NCI-H345 treated with DMSO at 0.1 percent for 48 hours (cell line): Measurements from ENCODE around the gene HTR4.
"Not testable (repeated sequence)": the region's sequence is repeated elsewhere in the genome, so short reads cannot be mapped to it uniquely, and the experiment has no call there.

ENCODE experiments used
- DNase-seq: peaks from one replicate; lab custom pipeline; 2025; ENCODE audit not compliant: unreplicated experiment; lab: John Stamatoyannopoulos, UW

Gene HTR4, protein sequence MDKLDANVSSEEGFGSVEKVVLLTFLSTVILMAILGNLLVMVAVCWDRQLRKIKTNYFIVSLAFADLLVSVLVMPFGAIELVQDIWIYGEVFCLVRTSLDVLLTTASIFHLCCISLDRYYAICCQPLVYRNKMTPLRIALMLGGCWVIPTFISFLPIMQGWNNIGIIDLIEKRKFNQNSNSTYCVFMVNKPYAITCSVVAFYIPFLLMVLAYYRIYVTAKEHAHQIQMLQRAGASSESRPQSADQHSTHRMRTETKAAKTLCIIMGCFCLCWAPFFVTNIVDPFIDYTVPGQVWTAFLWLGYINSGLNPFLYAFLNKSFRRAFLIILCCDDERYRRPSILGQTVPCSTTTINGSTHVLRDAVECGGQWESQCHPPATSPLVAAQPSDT

DNA sequence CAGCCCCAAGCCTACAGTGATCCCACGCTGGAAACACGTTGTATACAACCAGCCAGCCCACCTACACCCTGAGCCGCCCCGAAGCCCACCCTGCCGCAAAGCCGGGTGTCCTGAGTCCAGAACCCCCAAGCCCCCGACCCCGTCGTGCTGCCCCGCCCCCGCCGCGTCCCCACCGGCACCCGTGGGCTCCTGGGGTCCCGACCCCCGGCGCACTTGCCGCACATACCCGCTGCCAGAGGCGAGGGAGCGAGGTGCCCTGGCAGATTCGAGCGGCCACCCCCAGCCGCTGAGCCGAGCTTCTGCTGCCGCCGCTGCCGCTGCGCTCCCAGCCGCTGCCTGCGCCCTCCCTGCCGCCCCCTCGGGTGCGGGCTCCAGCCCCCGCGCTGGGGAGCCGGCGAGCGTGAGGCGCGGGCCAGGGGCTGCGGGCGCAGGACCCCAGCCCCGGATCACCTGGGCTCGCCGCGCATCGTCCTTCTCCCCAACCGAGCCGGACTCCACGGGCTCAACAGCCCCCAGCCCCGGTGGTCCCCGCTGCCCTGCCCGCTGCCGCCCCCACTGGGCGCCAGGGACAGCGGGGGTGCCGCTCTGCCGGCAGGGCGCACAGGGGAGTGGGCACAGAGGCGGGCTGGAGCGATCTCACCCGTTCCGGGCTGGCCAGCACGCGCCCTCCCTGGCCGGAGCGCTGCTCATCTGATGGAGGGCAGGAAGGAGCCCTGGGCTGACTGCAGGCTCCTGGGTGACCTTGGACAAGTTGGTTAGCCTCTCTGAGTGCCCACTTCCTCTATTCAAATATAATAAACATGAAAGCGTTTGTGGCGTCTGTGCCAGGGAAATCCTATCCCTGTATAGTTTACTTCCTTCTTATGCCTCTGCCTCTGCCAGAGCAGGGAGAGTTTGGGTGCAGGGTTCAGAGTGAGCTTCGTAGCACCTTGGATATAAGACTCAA lies at the start of gene HTR4:
TSS of gene HTR4 (minus strand) at position 692 of the 946 bp plus-strand sequence. CDS start 17,513 bp downstream, outside the sequence.
- DNase-seq, result peak; percentile 9

DNA sequence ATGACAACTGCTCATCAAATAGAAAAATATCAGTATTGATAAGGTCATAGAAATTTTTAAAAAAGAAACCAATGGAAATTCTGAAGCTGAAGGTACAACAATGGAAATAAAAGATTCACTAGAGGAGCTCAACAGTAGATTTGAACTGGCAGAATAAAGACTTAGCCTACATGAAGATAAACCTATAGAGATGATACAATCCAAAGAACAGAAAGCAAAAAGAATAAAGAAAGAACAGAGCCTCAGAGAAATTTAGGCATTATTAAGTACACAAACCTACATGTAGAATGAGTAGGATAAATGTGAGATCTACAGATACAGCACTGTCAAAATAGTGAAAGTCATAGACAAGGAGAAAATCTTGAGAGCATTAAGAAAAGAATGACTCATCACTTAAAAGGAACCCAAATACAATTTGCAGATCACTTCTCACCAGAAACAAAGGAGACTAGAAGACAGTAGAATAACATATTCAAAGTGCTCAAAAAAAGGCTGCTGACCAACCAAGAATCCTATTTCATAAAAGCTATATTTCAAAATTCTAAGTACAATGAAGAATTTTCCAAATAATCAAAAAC lies 47.8 kb upstream of the HTR4 start:
- DNase-seq, result no peak

DNA sequence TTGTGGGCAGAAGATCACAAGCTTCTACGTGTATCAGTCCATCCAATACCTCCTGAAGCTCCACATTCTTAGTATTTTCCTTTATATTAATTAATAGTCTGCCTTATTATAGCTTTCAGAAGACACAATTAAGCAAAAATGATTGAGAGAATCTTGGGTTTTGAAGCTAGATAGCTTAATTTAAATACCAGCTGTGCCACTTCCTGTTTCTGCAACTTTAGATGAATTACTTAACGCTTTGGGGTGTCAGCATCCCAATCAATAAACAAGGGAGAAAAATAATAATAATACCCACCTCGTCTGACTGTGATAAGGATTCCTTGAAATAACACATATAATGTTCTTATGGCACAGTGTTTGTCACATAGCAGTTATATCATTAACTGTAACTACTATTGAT lies 44.7 kb upstream of the HTR4 start:
- no peak for DNase-seq

DNA sequence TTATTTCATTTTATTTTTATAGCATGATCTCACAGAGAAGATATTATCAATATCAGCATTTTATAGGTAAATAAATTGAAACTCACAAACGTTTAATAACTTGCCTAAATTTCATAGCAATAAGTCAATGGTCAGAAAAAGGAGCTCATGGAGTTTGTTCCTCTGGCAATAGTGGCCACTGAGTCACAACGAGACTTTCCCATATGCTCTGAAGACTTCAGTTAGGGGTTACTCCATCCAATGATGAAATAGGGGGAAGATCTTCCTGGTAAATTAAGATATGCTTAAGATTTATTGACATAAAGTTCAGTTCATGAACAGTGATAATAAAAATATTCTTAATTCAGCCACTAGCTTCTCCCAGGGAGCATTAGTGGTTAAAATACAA lies 43.5 kb upstream of the HTR4 start:
- no peak for DNase-seq

DNA sequence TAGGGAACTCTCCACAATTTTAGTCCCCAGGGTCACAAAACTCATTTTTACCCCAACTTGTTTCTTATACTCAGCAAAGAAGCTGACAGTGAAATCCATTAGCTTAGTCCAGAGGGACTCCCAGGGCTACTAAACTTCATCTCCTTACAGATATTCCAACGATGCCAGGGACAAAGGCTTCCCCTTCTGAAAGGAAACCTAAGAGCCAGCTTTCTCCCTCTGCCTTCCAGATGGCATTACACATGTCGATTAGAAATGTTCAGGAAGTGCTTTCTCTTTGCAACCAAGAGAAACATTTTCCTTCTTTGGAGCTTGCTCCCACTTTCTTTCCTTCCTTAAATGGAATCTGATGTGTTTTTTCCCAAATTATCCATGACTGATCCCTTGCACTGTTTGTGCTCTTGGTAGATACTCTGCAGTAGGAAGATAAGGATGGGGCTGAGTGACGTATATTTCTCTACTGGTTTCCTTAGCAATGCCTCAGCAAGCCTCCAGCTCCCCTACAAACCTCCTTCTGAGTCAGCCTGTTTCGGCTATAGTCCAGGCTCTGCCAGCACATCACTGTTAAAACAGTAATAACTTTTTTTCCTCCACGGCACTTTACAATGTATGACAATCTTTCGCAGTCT lies 43.0 kb upstream of the HTR4 start:
- no peak for DNase-seq

DNA sequence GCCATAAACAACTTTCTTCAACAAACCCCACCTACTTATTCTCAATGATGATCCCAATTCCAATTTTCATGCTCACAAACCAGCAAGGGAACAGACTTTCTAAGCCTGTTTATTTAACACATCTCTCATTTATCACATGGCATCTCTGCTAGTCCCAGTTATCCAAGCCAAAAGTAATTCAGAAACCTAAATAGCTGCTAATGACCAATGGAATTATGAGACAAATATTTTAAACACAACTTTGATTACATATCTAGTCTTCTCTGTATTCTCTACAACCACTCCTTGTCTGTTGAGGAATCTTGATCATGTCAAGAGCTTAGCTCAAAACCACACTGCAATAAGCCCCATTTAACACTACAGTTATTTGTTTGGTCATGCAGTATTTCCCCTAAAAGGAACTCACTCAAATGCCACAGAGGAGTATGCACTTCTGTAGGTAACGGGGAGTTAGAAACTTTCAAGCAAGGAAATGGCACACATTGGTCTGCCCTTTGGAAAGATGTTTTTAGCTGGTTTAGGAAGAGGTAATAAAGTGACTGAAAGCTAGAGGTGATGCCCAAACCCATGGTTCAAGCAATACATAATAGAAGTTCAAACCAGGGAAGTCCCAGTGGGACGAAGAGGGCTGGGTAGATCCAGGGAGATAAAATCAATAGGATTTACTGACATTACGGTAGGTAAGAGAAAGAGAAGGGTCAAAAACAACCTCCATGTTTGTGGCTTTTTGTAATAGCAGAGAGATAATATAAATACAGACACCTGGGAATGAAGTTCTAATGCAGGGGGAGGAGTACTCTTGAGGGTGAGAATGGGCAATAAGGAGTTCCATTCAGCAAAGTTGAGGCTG lies 42.1 kb upstream of the HTR4 start:
- DNase-seq, result no peak

DNA sequence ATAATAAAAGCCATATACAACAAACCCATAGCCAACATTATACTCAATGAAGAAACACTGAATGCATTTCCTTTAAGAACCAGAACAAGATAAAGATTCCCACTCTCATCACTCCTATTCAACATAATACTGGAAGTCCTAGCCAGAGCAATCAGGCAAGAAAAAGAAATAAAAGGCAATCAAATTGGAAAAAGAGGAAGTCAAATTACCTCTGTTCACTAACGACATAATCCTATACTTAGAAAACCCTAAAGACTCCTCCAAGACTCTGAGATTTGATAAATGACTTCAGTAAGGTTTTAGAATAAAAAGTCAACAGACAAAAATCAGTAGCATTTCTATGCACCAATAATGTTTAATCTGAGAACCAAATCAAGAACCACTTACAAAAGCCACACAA lies 36.6 kb upstream of the HTR4 start:
- DNase-seq, result no peak

DNA sequence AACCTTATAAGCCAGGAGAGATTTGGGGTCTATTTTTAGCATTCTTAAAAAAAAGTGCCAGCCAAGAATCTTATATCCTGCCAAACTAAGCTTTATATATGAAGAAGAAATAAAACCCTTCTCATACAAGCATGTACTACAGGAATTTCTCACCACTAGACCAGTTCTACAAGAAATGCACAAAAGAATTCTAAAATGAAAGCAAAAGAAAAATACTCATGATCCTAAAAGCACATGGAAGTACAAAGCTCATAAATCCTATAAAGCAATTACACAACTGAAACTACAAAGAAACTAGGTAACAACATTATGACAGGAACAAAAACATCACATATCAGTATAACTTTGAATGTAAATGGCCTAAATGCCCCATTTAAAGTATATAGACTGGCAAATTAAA lies 34.5 kb upstream of the HTR4 start:
- no peak for DNase-seq

DNA sequence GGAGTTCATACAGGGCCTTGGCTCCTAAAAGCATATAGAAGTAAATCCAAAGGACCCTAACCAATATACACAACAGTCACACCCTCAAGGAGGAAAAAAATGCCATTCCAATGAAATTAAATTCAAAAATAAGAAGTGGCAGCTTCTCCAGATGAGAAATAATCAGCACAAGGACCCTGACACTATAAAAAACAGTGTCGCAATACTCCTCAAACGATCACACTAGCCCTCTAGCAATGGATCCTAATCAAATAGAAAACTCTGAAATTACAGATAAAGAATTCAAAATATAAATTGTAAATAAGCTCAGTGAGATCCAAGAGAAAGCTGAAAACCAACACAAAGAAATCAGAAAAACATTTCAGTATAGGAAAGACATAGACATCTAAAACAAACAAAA lies 33.5 kb upstream of the HTR4 start:
- DNase-seq, result no peak

DNA sequence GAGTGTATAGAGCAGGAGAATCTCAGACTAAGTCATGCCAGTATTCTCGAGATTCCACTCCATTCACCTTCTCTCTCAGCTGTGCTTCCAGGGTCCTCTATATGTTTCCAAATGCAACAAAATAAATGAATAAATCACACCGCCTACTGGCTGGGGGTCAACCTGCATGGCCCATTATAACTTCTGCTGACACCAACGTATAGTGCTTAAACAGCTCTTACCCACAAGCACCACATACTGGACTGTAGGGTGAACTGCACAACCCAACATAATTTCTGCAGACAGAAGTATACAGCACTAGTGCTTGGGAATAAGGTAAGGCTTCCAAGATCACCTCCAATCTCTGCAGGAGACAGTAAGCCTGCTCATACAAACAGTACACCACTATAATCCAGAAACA lies 33.1 kb upstream of the HTR4 start:
- no peak for DNase-seq

DNA sequence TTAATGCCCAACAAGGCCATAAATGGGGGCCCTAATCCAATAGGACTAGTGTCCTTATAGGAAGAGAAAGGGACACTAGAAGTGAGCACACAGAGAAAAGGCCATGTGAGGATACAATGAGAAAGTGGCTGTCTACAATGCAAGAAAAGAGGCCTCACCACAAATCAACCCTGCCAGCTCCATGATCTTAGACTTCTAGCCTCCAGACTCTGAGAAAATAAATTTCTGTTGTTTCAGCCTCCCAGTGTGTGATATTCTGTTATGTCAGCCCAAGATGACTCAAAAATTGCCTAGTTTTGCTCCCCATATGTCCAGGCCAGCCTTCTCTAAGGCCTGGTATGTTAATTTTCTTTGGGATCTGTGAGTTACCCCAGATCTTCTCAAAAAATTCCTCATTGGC lies 32.3 kb upstream of the HTR4 start:
- DNase-seq, result no peak

DNA sequence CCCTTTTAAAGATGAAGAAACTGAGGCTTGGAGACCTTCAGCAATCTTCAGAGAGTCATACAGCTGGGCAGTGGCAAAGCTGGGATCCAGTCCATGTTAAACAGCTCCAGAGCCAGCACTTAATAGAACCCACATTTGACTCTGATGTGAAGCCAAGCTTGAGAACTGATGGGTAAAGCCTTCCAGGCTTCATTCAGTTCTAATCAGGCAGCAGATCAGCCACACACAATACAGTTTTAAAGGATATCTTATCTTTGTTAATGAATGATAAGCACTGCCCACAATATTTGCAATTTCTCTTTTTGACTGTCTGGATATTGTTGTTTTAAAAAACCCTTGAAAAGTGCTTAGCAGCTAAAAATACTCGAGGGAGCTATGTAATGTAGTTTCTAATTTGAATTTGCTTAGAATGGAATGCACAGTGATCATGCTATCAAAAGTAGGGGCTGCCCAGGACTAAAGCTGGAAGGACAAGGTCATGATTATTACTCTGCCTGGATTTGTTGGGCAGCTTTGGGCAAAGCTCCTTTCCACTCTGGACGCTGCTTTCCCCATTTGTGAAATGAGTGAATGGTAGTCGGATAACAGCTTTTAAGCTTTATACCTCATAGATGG lies 31.3 kb upstream of the HTR4 start:
- no peak for DNase-seq

DNA sequence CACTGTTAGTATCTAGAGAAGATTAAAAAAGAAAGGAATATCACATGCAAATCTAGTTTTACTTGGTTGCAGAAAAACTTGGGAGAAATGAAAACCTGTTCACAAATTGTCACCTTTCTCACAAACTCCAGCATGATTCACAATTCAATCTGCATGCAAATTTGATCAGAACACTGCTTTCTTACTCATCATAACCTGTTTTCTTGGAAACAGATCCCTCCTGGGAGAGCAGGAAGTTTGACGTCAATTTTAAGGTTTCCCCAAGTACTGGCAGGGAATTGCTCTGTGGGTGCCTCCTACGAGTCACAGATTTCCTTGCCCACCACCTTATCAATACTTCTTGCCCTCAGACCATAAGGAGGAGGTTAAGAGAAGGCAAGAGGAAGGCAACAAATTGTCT lies 30.2 kb upstream of the HTR4 start:
- no peak for DNase-seq

DNA sequence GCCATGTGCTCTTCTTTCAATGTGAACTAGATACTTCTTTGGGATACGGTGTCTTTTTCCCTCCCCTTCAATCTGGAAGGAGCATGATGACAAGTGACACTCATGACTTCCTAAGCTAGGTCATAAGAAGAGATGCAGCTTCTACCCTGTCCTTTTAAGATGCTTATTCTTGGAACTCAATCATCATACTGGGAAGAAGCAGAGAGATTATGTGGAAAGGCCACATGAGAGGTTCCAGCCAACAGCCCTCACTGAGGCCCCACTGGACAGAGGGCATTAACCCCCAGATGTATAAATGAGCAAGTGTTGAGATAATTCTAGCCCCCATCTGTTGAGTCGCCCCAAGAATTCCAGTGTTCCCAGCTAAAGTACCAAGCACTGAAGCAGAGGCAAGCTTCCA lies 29.3 kb upstream of the HTR4 start:
- no peak for DNase-seq

DNA sequence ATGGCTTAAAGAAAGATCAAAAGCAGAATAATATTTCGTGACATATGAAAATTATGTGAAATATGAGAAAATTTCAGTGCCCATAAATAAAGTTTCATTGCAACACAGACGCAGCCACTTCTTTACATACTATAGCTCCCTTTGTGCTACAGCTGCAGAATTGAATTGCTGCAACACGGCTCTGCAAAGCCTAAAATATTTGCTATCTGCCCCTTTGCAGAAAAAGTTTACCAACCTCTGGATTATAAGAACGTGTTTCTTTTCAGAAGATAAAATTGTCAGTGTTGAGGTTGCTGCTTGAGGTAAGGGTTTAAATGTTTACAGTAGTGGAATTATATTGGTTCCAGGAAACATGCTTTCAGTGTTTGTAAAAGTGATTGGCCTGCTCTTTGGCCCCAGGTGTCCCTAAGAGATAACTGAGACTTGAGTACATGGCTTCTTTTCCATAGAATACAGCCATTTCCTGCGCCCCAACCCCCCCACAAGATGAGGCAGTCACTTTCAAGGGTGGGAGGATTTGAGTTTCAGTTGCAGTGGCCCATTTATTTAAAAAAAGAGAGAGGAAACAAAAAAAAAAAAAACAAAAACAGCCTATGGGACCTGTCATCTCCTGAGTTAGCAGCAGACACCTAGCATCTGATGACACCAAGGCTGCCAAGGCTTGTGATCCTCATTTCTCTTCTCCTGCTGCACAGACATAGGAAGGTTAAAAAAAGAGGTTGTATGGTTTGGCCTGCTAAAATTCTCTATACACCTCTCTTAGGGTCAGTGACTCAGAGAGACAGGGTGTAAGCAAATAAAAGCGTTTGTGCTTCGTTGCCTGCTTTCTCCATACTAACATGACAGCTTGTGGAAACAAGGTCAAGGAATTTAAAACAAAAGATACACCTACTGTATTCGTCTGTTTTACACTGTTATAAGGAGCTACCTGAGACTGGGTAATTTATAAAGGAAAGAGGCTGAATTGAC lies 28.0 kb upstream of the HTR4 start:
- DNase-seq, result no peak

DNA sequence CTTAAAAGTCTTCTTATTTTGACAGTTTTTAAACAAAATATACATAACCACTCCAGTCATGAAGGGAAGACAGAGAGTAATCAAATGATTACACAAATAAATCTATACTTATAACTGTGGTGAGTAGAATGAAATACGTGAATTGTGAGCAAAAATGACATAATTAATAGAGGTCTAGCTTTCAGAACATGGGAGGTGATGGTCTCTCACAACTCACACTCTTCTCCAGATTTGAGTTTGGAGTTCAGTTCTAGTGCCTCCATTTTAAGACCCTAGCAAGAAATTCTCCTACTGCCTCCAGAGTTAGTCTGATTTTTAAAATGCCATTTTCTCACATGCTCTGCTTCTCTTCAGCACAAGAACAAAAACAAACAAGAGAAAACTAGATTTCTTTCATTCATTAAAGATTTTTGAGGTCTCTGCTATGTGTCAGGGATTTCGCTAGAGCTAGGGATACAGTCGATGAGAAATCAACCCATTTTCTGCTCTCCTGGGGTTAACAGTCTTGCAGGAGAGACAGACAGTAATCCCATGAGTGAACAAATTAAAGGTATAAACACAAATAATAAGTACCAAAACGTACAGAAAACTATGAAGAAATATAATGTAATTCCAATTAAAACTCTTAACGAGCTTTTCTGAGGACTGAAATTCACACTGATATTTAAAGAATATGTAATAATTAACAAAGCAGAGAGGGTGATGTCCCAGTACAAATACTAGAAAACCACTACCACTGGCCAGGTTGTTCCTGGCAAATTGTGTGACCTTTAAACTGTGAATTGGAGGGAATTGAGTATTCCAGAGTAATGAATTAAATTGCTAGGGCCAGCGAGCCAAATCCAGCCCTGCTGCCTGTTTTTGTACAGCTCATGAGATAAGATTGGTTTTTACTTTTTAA lies 27.1 kb upstream of the HTR4 start:
- no peak for DNase-seq

DNA sequence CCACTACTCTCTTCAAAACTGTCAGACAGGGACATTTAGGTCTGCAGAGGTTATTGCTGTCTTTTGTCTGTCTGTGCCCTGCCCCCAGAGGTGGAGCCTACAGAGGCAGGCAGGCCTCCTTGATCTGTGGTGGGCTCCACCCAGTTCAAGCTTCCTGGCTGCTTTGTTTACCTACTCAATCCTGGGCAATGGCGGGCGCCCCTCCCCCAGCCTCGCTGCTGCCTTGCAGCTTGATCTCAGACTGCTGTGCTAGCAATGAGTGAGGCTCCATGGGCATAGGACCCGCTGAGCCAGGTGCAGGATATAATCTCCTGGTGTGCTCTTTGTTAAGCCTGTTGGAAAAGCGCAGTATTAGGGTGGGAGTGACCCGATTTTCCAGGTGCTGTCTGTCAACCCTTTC lies 19.4 kb upstream of the HTR4 start:
- not testable (repeated sequence) for DNase-seq

DNA sequence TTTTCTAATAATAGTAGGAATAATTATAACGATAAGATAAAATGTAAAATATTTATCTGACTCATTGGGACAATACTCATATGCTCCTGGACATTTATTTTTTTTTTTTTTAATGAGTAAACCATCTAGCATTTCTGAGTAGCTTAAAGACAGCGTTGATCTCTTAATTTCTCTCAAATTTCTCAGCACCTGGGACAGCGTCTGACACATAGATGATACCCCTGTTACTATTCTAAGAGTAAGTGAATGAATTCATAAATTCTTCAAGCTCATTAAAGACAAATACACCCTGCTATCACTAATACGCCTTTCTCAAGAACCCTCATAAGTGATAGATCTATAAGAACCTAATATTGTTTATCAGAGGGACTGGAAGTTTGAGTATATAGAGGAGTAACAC lies 12.0 kb upstream of the HTR4 start:
- no peak for DNase-seq
